ENCODE measurements around the gene C10orf90.

- TF ChIP-seq, protein P1, sequence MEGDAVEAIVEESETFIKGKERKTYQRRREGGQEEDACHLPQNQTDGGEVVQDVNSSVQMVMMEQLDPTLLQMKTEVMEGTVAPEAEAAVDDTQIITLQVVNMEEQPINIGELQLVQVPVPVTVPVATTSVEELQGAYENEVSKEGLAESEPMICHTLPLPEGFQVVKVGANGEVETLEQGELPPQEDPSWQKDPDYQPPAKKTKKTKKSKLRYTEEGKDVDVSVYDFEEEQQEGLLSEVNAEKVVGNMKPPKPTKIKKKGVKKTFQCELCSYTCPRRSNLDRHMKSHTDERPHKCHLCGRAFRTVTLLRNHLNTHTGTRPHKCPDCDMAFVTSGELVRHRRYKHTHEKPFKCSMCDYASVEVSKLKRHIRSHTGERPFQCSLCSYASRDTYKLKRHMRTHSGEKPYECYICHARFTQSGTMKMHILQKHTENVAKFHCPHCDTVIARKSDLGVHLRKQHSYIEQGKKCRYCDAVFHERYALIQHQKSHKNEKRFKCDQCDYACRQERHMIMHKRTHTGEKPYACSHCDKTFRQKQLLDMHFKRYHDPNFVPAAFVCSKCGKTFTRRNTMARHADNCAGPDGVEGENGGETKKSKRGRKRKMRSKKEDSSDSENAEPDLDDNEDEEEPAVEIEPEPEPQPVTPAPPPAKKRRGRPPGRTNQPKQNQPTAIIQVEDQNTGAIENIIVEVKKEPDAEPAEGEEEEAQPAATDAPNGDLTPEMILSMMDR (IDR thresholded peaks at IDR 0.05; ENCODE audit: low read depth, low read length), result no peak
- TF ChIP-seq POLR2A (IDR thresholded peaks at IDR 0.05; ENCODE audit: extremely low read depth, insufficient read length), result no peak
- TF ChIP-seq, protein P2, sequence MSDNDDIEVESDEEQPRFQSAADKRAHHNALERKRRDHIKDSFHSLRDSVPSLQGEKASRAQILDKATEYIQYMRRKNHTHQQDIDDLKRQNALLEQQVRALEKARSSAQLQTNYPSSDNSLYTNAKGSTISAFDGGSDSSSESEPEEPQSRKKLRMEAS (IDR thresholded peaks at IDR 0.05; ENCODE audit: low read depth, low read length), result no peak
Observed at GRCh38 chr10:126618466-126618865, 52.0 kb downstream of the C10orf90 start.
